Stimulated activated CD4-positive, alpha-beta T cell treated with anti-CD3 and anti-CD28 coated beads, TNF-alpha, amount 100 ng/mL, for 24 hours (primary cell): ENCODE results near the gene TMEM18.

Experiments used
- DNase-seq, 3 experiments: peaks; one replicate each; pipeline ENCODE4 v3.0.0-alpha.2; 2020; ENCODE audit warnings: low read depth in 3 of 3

TMEM18 gene

DNA sequence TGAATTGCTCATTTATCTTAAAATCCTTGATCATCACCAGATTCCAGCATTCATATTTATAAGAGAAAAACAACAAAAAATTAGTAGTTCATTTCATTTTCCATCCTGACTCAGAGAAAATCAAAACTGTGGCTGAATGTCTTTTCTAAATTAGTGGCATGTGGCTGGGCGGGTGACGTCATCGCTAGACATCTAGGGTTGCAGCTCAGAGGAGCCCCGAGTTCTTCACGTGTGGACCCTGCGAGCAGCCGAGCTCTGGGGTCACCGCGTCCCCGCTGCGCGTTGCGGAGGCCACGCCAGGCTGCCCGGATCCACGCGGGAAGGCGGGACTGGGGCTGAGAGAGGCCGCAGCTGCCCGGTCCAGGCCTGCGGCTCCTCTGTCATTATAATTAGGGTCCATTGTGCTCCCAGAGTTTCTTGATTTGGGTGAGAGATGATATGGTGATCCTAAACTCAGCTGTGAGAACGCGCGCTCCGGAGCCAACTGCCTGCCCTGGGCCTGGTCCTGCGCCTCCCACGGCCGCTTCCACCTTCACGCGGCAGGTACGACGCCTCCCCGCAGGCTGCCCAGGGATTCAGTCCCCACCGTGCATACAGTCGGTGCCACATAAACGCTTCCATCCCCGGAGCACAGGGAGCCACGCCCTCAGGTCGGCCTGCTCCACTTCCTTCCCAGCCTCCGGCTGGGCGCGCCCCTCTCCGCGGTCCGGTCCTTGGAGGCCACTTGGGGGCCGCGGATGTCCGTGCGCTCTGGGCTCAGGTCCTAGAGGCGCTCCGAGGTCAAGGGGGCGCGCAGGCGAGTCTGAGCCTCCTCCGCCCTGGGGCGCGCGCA is 56.5 kb downstream of the TMEM18 start:
- DNase-seq = no peak

- DNase-seq = no peak
Observed at GRCh38 chr2:620004-620403, 57.2 kb downstream of the TMEM18 start.

GRCh38 chr2:618422-618990 is 58.7 kb downstream of the TMEM18 start:
- DNase-seq = no peak

DNA sequence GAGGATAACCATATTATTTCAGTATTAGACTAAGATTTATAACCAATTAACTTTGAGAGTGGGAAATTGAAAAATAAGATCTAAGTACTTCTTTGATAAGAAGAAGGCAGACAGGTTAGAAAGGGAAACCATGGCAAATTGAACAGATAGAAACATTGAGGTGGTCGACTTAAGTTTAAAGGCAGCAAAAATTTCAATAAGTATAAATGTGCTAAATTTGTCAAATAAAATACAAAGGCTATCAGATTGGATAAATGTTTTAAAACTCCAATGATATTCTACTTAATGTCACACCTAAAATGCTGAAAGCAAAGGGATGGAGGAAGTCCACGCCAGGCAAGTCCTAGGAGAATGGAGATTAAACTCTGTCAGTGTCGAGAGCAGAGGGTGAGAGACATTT is 59.2 kb downstream of the TMEM18 start:
- no peak for DNase-seq
